ENCODE data around the gene WDR82.

The WDR82 gene

DNA sequence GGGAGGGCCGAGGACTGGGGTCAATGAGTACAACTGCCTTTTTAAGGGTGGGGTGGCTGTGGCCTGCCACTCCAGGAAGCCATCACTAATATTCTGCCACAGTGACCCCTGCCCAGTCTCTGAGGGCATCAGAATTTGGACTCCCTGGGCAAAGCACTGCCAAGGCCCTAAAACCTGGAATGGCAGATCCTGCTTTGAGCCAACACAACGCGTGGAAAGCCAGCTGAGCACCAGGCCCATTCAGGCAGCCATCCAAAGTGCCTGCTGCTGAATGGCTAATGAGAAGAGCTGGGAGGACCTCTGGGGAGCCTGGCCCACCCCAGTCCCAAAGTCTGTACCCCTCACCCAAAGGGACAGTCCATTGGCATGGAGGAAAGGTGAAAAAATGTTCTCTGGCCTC, 44.5 kb downstream of the WDR82 start:
- no peak for DNase-seq (ENCODE audit: low read depth)
- no peak overlapping the region for H3K4me3 ChIP-seq (ENCODE audit: low read depth, low read length)
- TF ChIP-seq, protein P1, sequence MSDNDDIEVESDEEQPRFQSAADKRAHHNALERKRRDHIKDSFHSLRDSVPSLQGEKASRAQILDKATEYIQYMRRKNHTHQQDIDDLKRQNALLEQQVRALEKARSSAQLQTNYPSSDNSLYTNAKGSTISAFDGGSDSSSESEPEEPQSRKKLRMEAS (IDR thresholded peaks at IDR 0.05; ENCODE audit: low read depth, low read length), result no peak
- no peak for TF ChIP-seq MYC (IDR thresholded peaks at IDR 0.05; ENCODE audit: low read depth, low read length)
- TF ChIP-seq POLR2A (IDR thresholded peaks at IDR 0.05; ENCODE audit: extremely low read depth, insufficient read length), result no peak
- TF ChIP-seq CTCF (IDR thresholded peaks at IDR 0.05; ENCODE audit: low read depth, low read length), result no peak

DNA sequence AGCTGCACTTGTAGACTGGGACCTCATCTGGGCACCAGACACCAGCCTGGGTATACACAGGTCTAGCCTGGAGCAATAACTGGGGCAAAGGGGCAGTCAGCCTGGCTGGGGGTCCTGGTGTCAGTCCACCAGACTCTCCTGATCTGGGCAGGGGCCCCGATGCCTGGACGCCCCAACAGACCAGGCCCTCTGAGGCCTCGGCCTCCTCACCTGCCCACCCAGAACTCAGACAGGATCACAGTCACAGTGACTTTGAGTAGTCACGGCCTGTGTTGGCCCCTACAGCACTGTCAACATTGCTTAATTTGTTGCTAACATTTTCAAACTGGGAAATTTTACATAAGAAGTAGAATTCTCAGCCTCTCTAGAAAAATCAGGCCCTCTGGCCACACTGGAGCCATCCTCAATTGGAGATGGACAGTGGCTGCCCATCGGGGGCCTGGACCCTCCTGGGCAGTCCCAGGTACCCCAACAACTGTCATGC, 45.3 kb downstream of the WDR82 start:
- no peak overlapping the region for H3K4me3 ChIP-seq (ENCODE audit: low read depth, low read length)
- TF ChIP-seq, protein P1 (IDR thresholded peaks at IDR 0.05; ENCODE audit: low read depth, low read length), result no peak
- no peak for TF ChIP-seq MYC (IDR thresholded peaks at IDR 0.05; ENCODE audit: low read depth, low read length)
- TF ChIP-seq POLR2A (IDR thresholded peaks at IDR 0.05; ENCODE audit: extremely low read depth, insufficient read length), result no peak
- TF ChIP-seq CTCF (IDR thresholded peaks at IDR 0.05; ENCODE audit: low read depth, low read length), result no peak
- no peak for DNase-seq (ENCODE audit: low read depth)

- DNase-seq (ENCODE audit: low read depth), result peak; percentile 61
- H3K4me3 ChIP-seq (ENCODE audit: low read depth, low read length), result no peak overlapping the region
- TF ChIP-seq POLR2A (IDR thresholded peaks at IDR 0.05; ENCODE audit: extremely low read depth, insufficient read length), result no peak
- TF ChIP-seq MYC (IDR thresholded peaks at IDR 0.05; ENCODE audit: low read depth, low read length), result no peak
- TF ChIP-seq, protein P1 (IDR thresholded peaks at IDR 0.05; ENCODE audit: low read depth, low read length), result no peak
- TF ChIP-seq CTCF (IDR thresholded peaks at IDR 0.05; ENCODE audit: low read depth, low read length), result peak; percentile 25
Observed at GRCh38 chr3:52232279-52233107, 46.0 kb downstream of the WDR82 start.

DNA sequence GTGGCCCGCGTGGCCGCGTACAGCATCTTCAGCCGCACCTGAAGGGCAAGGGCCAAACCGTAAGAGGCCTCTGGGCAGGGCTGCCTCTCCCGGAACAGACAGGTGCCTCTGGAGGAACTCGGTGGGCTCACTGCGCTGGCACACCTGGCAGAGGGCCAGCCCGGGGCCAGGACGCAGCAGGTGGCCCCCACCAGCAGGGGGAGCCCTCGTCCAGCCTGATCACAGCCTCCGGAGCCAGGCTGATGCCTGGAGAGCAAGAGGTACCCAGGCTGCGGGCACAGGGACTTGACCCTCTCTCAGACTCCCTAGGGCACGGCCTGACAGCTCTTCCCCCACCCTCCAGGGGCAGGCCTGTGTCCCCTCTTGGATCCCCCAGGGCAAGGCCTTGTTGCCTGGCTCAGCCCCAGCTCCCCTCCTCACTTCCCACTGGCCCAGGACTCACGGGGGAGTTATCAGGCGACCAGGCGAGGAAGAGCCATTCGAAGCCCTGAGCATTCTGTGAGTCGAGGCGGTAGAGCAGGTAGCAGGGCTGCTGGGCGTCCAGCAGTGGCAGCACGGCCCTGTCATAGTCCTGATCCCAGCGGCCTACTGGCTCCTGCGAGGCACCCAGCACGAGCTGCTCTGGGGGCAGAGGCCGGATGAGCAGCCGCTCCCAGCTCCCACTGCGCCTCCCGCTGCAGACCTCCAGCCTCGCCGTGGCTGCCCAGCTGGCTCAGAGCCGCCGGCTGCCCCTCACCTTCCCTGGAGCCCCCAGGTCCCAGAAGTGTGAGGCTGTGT, 46.8 kb downstream of the WDR82 start:
- peak; percentile 86 for TF ChIP-seq CTCF (IDR thresholded peaks at IDR 0.05; ENCODE audit: low read depth, low read length)
- TF ChIP-seq, protein P1 (IDR thresholded peaks at IDR 0.05; ENCODE audit: low read depth, low read length), result no peak
- TF ChIP-seq POLR2A (IDR thresholded peaks at IDR 0.05; ENCODE audit: extremely low read depth, insufficient read length), result no peak
- TF ChIP-seq MYC (IDR thresholded peaks at IDR 0.05; ENCODE audit: low read depth, low read length), result no peak
- DNase-seq (ENCODE audit: low read depth), result peak; percentile 72
- H3K4me3 ChIP-seq (ENCODE audit: low read depth, low read length), result no peak overlapping the region

GRCh38 chr3:52230889-52231499, 47.5 kb downstream of the WDR82 start:
- no peak for DNase-seq (ENCODE audit: low read depth)
- H3K4me3 ChIP-seq (ENCODE audit: low read depth, low read length), result no peak overlapping the region
- TF ChIP-seq POLR2A (IDR thresholded peaks at IDR 0.05; ENCODE audit: extremely low read depth, insufficient read length), result no peak
- no peak for TF ChIP-seq MYC (IDR thresholded peaks at IDR 0.05; ENCODE audit: low read depth, low read length)
- TF ChIP-seq, protein P1 (IDR thresholded peaks at IDR 0.05; ENCODE audit: low read depth, low read length), result no peak
- no peak for TF ChIP-seq CTCF (IDR thresholded peaks at IDR 0.05; ENCODE audit: low read depth, low read length)
